Activated CD8-positive, alpha-beta memory T cell treated with anti-CD3 and anti-CD28 coated beads, Interleukin-2, amount 10 ng/mL, durations not matched to agents 7 days and 5 days (primary cell): ENCODE measurements around the gene GSG1L. TPM values are rescaled to one million over a fixed set of nuclear protein-coding genes. Genes with fewer than 3 reads are reported as not detected.

Source experiments
- ATAC-seq: fragments of 150-1000 bp; cut with Tn5 transposase; one replicate; pipeline ENCODE4 v1.10.0; 2021; ENCODE audit warnings: moderate library complexity
- CTCF ChIA-PET: fragments of 350-600 bp; sonication (Branson Sonifier 250); formaldehyde crosslinking; loops from one replicate; lab custom pipeline; 2021; ENCODE audit warnings: antibody characterized with exemption; lab: Charles Lee
- DNase-seq: peaks from one replicate; pipeline ENCODE4 v3.0.0-alpha.2; 2020
- H3K27ac Mint-ChIP-seq: one replicate; pipeline ENCODE4 v1.8.0; 2021; ENCODE audit warnings: mild to moderate bottlenecking, mixed read lengths
- H3K27me3 Mint-ChIP-seq: one replicate; pipeline ENCODE4 v1.8.0; 2021; ENCODE audit warnings: mixed read lengths
- H3K36me3 Mint-ChIP-seq: one replicate; pipeline ENCODE4 v1.8.0; 2021; ENCODE audit warnings: mild to moderate bottlenecking, mixed read lengths
- H3K4me1 Mint-ChIP-seq: one replicate; pipeline ENCODE4 v1.8.0; 2021; ENCODE audit warnings: mixed read lengths
- H3K4me3 Mint-ChIP-seq: one replicate; pipeline ENCODE4 v1.8.0; 2021; ENCODE audit warnings: mild to moderate bottlenecking, moderate library complexity, mixed read lengths
- H3K9me3 Mint-ChIP-seq: one replicate; pipeline ENCODE4 v1.8.0; 2022; ENCODE audit warnings: low read depth, mixed read lengths
- total RNA-seq, 2 experiments: library from RNA; stranded (reverse); gene quantifications; one replicate each; pipeline ENCODE4 v1.2.3, GENCODE V29; 2021

GSG1L gene
- total RNA-seq, 2 experiments from 2014 or later: not detected

DNA sequence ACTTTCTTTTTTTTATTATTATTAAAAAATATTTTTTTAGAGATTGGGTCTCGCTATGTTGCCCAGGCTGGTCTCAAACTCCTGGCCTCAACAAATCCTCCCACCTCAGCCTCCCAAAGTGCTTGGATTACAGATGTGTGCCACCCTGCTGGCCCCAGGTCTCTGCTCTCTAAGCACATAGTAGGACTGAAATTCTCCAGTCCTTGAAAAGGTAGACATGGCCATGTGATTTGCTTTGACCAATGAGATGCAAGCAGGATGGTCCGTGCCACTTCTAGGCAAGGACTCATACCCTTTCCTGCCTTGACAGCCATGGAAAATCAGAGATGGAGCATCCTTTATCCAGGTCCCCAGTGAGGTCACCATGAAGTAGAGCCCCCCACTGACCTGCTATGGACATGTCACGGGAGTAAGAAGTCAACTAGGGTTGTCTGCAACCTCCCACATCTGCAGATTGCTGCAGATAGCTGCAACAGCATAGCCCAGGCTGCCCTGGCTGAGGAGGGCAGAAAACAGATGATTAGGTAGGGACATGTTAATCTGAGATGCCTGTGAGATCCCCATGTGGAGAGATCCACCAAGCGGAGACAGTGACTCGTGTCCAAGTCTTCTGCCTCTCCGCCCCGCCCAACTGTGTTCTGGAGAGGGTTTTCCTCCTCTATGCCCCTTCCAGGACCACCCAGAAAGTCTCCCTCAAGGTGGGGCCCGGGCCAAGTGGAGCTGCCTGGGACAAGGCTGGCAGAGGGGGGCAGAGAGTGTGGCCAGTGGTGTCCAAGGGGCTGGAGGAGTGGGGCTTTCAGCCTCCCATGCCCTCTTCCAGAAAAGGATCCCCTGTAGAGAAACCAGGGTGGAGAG, 11.0 kb downstream of the GSG1L start:
- Mint-ChIP-seq H3K27ac (no peak overlapping the region), H3K27me3 (peaks cover 8% of the 10 kb centered on the region), H3K4me1 (no peaks in the 10 kb centered on the region), H3K36me3 (peaks cover 2% of the 10 kb centered on the region), H3K9me3 (peaks cover 2% of the 10 kb centered on the region), H3K4me3 (no peak overlapping the region)
- DNase-seq (no peak), ATAC-seq (no peak)
- CTCF ChIA-PET: interaction anchor here (2.1 kb wide), 1 partner anchor 18 kb away, joined by 5 read pairs; no protein-coding TSS in a partner anchor

DNA sequence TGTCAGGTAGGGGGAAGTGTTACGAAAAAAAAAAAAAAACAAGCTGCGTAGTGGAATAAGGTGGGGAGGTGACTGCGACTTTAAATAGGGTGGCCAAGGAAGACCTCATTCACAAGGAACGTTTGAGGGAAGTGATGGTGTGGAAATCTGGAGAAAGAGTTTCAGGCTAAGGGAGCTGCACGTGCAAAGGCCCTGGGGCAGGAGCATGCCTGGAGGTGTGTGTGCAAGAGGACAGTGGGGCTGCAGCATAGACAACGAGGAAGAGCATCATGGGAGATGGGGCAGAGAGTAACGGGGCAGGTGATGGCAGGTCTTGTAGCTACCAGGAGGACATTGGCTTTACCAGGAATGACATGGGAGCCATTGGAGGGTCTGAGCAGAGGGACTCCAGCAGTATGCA, 12.0 kb downstream of the GSG1L start:
- Mint-ChIP-seq H3K27me3 (peaks cover 8% of the 10 kb centered on the region), H3K36me3 (peaks cover 2% of the 10 kb centered on the region), H3K4me1 (no peaks in the 10 kb centered on the region), H3K4me3 (no peak overlapping the region), H3K9me3 (peaks cover 2% of the 10 kb centered on the region), H3K27ac (no peak overlapping the region)
- no peak for ATAC-seq
- no peak for DNase-seq
- CTCF ChIA-PET: no interaction called here

DNA sequence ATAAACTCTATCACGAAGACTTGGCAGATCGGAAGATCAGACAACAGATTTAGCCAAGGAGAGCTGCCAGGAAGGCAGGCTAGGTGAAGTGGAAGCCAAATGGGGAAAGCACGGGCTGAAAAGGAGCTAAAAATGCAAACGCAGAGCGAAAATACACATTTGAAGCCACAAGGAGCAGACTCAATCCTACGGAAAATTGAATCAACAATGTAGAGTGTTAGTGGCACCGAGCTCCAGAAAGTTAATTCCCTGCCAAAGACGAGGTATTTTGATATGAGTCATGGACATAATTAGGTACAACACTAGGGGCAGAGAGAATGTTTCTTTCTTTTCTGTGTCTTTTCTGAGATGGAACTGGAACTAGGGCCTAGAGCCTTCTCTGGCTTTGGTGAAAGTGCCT, 20.7 kb downstream of the GSG1L start:
- no peaks in the 10 kb centered on the region for H3K4me1 Mint-ChIP-seq
- CTCF ChIA-PET: no interaction called here
- no peaks in the 10 kb centered on the region for H3K9me3 Mint-ChIP-seq
- H3K27ac Mint-ChIP-seq: no peak overlapping the region
- no peaks in the 10 kb centered on the region for H3K36me3 Mint-ChIP-seq
- peaks cover 5% of the 10 kb centered on the region for H3K27me3 Mint-ChIP-seq
- DNase-seq (no peak), ATAC-seq (no peak)
- no peak overlapping the region for H3K4me3 Mint-ChIP-seq

DNA sequence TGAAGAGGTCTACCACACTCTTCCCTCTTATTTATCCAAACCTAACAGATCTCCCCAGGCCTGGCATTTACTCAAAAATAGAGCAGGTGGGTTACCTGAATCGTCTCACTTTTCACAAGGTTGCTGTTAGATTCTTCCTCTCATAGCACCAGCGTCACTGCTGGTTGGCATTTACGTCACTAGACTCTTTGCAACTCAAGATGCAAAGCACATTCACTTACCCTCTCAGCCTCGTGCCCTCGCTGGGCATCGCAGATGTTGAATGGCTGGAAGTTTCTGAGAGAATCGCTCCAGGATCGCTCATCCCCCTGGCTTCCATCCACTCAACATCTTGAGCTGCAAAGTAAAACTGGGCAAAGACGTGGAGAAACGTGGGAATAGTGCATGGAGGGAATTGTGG, 21.9 kb downstream of the GSG1L start:
- CTCF ChIA-PET: no interaction called here
- no peaks in the 10 kb centered on the region for H3K9me3 Mint-ChIP-seq
- peaks cover 7% of the 10 kb centered on the region for H3K27me3 Mint-ChIP-seq
- H3K4me1 Mint-ChIP-seq: no peaks in the 10 kb centered on the region
- no peaks in the 10 kb centered on the region for H3K36me3 Mint-ChIP-seq
- no peak for DNase-seq
- no peak overlapping the region for H3K4me3 Mint-ChIP-seq
- H3K27ac Mint-ChIP-seq: no peak overlapping the region
- ATAC-seq: no peak

DNA sequence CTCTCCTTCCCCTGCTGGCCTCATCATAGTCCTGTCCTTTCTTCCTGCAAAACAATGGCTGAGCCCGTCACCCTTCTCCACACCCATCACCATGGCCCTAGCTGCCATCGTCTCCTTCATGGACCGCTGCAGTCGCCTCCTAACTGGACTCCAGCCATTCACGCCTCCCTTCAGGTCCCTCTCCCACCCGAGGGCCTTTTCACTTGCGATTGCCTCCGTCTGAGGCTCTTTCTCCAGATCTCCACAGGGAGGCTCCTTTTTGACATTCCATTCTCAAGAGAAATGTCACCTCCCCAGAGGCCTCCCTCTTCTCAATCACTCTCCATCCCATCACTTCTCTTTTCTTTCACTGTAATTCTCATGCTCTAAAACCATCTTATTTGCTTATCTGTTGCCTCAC, 23.5 kb downstream of the GSG1L start:
- Mint-ChIP-seq H3K27me3 (peaks cover 7% of the 10 kb centered on the region), H3K36me3 (no peaks in the 10 kb centered on the region), H3K4me1 (no peaks in the 10 kb centered on the region), H3K27ac (no peak overlapping the region), H3K4me3 (no peak overlapping the region), H3K9me3 (no peaks in the 10 kb centered on the region)
- CTCF ChIA-PET: no interaction called here
- no peak for ATAC-seq
- no peak for DNase-seq

DNA sequence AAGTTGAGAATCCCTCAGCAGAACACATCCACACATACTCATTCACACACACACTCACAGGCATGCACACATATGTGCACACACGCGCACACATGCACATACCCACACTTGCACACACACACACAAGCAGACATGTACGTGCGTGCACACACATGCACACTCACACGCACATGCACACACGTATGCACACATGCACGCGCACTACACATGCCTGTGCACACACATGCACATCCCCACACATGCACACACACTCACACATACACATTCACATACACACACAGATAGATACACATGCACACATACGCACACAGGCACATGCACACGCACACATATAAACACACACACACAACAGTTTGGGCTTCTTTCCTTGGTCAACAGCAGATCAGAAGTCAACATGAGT, 24.0 kb downstream of the GSG1L start:
- no peaks in the 10 kb centered on the region for H3K4me1 Mint-ChIP-seq
- H3K9me3 Mint-ChIP-seq: no peaks in the 10 kb centered on the region
- ATAC-seq (no peak), DNase-seq (no peak)
- CTCF ChIA-PET: no interaction called here
- H3K36me3 Mint-ChIP-seq: no peaks in the 10 kb centered on the region
- no peak overlapping the region for H3K27ac Mint-ChIP-seq
- no peak overlapping the region for H3K4me3 Mint-ChIP-seq
- peaks cover 7% of the 10 kb centered on the region for H3K27me3 Mint-ChIP-seq

DNA sequence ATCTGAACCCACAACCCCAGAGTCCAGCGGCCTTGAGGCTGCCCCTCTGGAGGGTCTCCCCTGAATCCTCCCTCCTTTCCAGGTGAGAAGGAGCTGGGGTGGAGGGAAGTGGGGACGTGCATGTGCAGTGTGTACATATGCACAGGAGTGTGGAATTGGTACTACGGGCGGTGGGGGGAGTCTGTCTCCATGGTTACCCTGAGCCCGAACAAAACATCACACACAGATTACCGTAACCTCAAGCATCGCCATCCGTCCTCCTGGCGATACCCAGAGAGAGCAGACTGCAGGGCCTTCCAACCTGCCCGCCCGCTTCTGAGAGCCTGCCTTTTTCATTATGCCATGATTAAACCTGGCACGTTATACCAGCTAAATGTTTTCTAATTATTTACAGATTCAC, 25.1 kb downstream of the GSG1L start:
- CTCF ChIA-PET: interaction anchor here (1.1 kb wide), 1 partner anchor 32 kb away, joined by 3 read pairs; no protein-coding TSS in a partner anchor
- Mint-ChIP-seq H3K27me3 (peaks cover 7% of the 10 kb centered on the region), H3K9me3 (no peaks in the 10 kb centered on the region), H3K36me3 (no peaks in the 10 kb centered on the region), H3K4me1 (no peaks in the 10 kb centered on the region), H3K27ac (no peak overlapping the region), H3K4me3 (no peak overlapping the region)
- ATAC-seq (no peak), DNase-seq (no peak)

DNA sequence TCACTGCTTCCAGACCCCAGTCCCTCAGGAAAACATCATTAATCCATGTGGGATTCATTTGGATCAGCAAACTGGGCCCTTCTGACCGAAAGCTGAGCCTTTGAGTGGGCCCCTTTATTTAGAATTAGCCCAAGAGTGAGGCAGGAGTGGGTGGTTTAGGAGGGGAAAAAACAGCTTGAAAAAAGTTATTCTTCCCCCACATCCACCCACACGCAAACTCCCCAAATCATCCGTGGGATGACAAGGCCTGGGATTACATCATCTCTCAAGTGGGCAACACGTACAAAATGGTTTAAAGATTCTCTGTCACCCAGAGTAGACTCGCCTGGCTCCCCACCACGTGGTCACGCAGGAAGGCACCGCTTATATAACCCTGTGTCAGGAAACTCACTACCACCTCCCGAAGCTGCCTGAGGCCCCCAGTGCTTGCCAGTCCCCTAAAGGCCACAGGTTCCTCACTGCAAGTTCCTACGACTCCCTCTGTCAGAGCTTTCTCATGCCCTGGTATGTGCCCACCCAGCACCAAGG, 27.6 kb downstream of the GSG1L start:
- ATAC-seq (no peak), DNase-seq (no peak)
- Mint-ChIP-seq H3K27me3 (peaks cover 7% of the 10 kb centered on the region), H3K27ac (no peak overlapping the region), H3K4me3 (no peak overlapping the region), H3K36me3 (no peaks in the 10 kb centered on the region), H3K4me1 (no peaks in the 10 kb centered on the region), H3K9me3 (no peaks in the 10 kb centered on the region)
- CTCF ChIA-PET: interaction anchor here (1.2 kb wide), 1 partner anchor 35 kb away, joined by 3 read pairs; no protein-coding TSS in a partner anchor

DNA sequence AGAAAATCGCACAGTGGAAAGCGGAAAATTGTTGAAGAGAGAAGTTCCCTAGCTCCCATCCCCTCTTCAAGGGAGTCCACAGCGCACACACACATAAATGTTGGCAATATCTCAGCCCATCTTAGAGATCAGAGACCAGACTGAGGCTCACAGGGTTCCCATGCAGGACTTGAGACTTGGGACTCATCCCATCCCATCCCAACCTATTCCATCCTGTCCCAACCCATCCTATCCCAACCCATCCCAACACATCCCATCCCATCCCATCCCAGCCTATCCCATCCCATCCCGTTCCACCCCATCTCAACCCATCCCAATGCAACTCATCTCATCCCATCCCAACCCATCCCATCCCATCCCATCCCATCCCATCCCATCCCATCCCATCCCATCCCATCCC, 29.6 kb downstream of the GSG1L start:
- CTCF ChIA-PET: no interaction called here
- DNase-seq (no peak), ATAC-seq (no peak)
- peaks cover 7% of the 10 kb centered on the region for H3K27me3 Mint-ChIP-seq
- H3K36me3 Mint-ChIP-seq: no peaks in the 10 kb centered on the region
- H3K27ac Mint-ChIP-seq: no peak overlapping the region
- no peaks in the 10 kb centered on the region for H3K9me3 Mint-ChIP-seq
- no peak overlapping the region for H3K4me3 Mint-ChIP-seq
- H3K4me1 Mint-ChIP-seq: no peaks in the 10 kb centered on the region

DNA sequence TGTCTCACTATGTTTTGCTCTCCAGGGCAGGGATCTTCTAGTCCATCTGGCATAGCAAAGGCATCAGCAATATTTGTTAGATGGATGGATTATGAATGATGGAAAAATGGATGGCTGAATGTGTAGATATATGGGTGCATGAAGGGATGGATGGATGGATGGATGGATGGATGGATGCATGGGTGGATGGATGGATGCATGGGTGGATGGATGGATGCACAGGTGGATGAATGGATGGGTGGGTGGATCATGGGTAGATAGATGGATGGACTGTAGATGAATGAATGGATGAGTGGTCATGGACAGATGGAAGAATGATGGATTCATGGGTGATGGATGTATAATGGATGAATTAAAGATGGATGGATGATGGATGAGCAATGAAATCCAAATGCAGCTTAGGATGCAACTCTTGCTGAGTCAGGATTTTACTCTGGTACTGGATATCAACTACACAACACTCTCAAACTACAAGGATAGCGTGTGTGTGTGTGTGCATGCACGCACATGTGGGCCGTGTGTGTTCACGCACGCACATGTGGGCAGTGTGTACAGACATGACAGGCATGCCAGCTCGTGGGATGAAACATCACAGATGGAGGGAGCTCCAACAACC, 34.0 kb downstream of the GSG1L start:
- Mint-ChIP-seq H3K27ac (no peak overlapping the region), H3K9me3 (peaks cover 2% of the 10 kb centered on the region), H3K27me3 (no peaks in the 10 kb centered on the region), H3K4me1 (no peaks in the 10 kb centered on the region), H3K4me3 (no peak overlapping the region), H3K36me3 (no peaks in the 10 kb centered on the region)
- ATAC-seq: no peak
- CTCF ChIA-PET: interaction anchor here (1.3 kb wide), 1 partner anchor 57 kb away, joined by 3 read pairs; no protein-coding TSS in a partner anchor
- DNase-seq: no peak

DNA sequence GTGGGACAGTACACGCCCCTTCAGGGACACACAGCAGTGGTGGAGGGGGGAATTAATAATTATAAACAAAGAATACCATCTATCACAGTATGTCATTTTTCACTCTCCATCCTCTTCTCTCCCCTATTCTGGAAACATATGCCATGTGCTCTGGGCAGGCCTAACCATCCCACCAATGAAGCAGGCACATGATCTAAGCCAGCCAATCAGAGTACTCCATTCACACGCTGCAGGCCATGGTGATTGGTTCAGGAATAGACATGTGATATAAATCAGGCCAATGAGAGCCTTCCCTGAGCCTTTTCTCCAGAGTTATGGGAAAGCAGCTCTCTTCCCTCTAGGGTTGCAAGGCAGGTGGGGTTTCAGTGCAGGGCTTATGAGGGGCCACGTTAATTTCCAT, 36.5 kb downstream of the GSG1L start:
- ATAC-seq: no peak
- H3K27me3 Mint-ChIP-seq: no peaks in the 10 kb centered on the region

DNA sequence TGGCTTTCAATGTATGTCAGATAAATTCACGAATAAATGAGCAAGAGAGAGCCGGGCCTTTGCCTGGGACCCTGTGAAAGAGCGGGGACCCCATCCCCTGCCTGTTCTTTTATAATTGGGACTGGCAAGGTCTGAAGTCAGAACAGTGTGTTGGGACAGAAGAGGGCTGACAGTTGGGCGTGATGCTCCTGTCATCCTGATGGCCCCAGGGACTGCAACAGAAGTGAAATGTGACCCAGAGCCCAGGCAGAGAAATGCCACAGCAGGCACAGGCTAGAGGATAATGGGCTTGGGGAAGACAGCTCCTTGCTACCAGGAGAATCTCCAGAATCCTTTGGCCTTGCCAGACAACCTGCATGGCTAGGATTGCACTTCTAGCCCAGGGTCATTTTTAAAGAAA, 37.9 kb downstream of the GSG1L start:
- DNase-seq: no peak
- Mint-ChIP-seq H3K27me3 (no peaks in the 10 kb centered on the region), H3K36me3 (no peaks in the 10 kb centered on the region), H3K4me1 (no peaks in the 10 kb centered on the region), H3K4me3 (no peak overlapping the region), H3K27ac (no peak overlapping the region), H3K9me3 (peaks cover 2% of the 10 kb centered on the region)
- ATAC-seq: no peak
- CTCF ChIA-PET: interaction anchor here (1.4 kb wide), 1 partner anchor 45 kb away, joined by 3 read pairs; no protein-coding TSS in a partner anchor

More for the DNA sequence above, 36.5 kb downstream of the GSG1L start:
- Mint-ChIP-seq H3K27ac (no peak overlapping the region), H3K36me3 (no peaks in the 10 kb centered on the region), H3K9me3 (peaks cover 2% of the 10 kb centered on the region), H3K4me3 (no peak overlapping the region), H3K4me1 (no peaks in the 10 kb centered on the region)
- DNase-seq: no peak
- CTCF ChIA-PET: no interaction called here

DNA sequence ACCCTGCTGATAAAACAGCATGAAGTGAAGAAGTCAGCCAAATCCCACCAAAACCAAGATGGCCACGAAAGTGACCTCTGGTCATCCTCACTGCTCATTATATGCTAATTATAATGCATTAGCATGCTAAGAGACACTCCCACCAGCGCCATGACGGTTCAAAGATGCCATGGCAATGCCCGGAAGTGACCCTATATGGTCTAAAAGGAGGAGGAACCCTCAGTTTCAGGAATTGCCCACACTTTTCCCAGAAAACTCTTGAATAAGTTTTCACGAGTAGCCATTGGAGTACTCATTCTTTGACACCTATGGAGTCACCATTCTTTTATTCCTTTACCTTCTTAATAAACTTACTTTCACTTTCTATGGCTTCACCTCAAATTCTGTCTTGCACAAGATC, 44.3 kb downstream of the GSG1L start:
- Mint-ChIP-seq H3K27ac (no peak overlapping the region), H3K36me3 (no peaks in the 10 kb centered on the region), H3K9me3 (peaks cover 2% of the 10 kb centered on the region), H3K4me1 (no peaks in the 10 kb centered on the region), H3K27me3 (peaks cover 3% of the 10 kb centered on the region), H3K4me3 (no peak overlapping the region)
- DNase-seq: no peak
- ATAC-seq: no peak
- CTCF ChIA-PET: no interaction called here

DNA sequence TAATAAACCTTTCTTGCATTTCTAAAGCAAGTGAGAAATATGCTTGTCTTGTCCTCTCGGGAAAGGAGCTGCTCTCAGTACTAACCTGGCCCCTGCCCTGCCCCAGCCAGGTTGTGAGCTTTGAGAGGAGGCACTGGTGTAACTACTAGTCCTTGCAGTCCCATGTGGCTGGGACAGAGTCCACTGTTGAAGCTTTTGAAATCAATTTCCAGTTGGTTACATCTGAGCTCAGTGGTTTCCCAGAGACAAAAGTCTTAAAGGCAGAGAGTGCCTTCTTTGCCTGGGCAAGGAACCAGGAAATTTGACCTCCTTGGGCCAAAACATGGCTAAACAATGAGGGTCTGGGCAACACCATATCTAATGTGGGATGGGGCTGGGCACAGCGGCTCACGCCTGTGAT, 48.7 kb downstream of the GSG1L start:
- H3K4me1 Mint-ChIP-seq: peaks cover 7% of the 10 kb centered on the region
- DNase-seq (no peak), ATAC-seq (no peak)
- CTCF ChIA-PET: no interaction called here
- H3K9me3 Mint-ChIP-seq: peaks cover under 1% of the 10 kb centered on the region
- peaks cover 10% of the 10 kb centered on the region for H3K27me3 Mint-ChIP-seq
- no peak overlapping the region for H3K27ac Mint-ChIP-seq
- H3K4me3 Mint-ChIP-seq: no peak overlapping the region
- H3K36me3 Mint-ChIP-seq: no peaks in the 10 kb centered on the region
